Stimulated activated CD8-positive, alpha-beta memory T cell treated with anti-CD3 and anti-CD28 coated beads, Interleukin-4, amount 100 ng/mL, for 24 hours (primary cell): ENCODE measurements around the gene IFI35.
"Not testable (repeated sequence)": the region's sequence is repeated elsewhere in the genome, so short reads cannot be mapped to it uniquely, and the experiment has no call there.

Experiments used
- DNase-seq: peaks from one replicate; pipeline ENCODE4 v3.0.0-alpha.2; 2020; ENCODE audit warnings: low read depth

The IFI35 gene

GRCh38 chr17:43006639-43007551 is at the start of gene IFI35:
Gene IFI35 (plus strand): TSS chr17:43006784. CDS start chr17:43006948, 164 bp downstream.
- peak; percentile 80 for DNase-seq

- DNase-seq: peak; percentile 80
Measured at GRCh38 chr17:42964161-42964932, 42.2 kb upstream of the IFI35 start, which contains the start of gene AARSD1. Gene AARSD1 (minus strand): TSS chr17:42964454. CDS start chr17:42964440, 14 bp downstream.

DNA sequence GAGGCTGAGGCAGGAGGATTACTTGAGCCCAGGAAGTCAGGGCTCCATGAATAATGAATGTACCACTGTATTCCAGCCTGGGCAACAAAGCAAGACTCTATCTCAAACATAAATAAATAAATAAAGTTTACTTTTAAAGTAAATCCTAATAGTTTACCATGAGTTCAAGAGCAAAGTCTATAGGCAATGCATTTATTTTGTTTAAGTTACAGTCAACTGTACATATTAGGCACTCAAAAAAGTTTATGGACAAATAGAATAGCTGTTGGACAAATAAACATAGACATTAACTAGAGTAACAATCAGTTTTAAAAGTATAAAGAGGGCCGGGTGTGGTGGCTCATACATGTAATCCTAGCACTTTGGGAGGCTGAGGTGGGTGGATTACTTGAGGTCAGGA is 38.7 kb upstream of the IFI35 start:
- DNase-seq: no peak

- DNase-seq: no peak
Measured at GRCh38 chr17:42969001-42969581, 37.5 kb upstream of the IFI35 start.

- no peak for DNase-seq
Measured at GRCh38 chr17:42971589-42971988, 35.0 kb upstream of the IFI35 start.

DNA sequence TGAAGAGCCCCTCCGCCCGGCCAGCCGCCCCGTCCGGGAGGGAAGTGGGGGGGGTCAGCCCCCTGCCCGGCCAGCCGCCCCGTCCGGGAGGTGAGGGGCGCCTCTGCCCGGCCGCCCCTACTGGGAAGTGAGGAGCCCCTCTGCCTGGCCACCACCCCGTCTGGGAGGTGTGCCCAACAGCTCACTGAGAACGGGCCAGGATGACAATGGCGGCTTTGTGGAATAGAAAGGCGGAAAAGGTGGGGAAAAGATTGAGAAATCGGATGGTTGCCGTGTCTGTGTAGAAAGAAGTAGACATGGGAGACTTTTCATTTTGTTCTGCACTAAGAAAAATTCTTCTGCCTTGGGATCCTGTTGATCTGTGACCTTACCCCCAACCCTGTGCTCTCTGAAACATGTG is 33.3 kb upstream of the IFI35 start:
- not testable (repeated sequence) for DNase-seq

GRCh38 chr17:42975265-42975664 is 31.3 kb upstream of the IFI35 start:
- DNase-seq: no peak

DNA sequence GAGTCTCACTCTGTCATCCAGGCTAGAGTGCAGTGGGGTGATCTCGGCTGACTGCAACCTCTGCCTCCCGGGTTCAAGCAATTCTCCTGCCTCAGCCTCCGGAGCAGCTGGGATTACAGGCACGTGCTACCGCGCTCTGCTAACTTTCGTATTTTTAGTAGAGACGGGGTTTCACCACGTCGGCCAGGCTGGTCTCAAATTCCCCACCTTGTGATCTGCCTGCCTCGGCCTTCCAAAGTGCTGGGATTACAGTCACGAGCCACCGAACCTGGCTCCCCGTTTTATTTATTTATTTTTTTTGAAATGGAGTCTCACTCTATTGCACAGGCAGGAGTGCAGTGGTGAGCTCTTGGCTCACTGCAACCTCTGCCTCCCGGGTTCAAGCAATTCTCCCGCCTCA is 30.9 kb upstream of the IFI35 start:
- DNase-seq: not testable (repeated sequence)

GRCh38 chr17:42979511-42980273 is 26.9 kb upstream of the IFI35 start, which contains the start of gene PTGES3L:
Gene PTGES3L (minus strand): TSS chr17:42980080. CDS start chr17:42980053, 27 bp downstream.
- no peak for DNase-seq

GRCh38 chr17:42980274-42980765 is 26.3 kb upstream of the IFI35 start, which contains the start of gene RUNDC1:
Gene RUNDC1 (plus strand): TSS chr17:42980565. CDS start chr17:42980577, 12 bp downstream.
- peak; percentile 90 for DNase-seq

DNA sequence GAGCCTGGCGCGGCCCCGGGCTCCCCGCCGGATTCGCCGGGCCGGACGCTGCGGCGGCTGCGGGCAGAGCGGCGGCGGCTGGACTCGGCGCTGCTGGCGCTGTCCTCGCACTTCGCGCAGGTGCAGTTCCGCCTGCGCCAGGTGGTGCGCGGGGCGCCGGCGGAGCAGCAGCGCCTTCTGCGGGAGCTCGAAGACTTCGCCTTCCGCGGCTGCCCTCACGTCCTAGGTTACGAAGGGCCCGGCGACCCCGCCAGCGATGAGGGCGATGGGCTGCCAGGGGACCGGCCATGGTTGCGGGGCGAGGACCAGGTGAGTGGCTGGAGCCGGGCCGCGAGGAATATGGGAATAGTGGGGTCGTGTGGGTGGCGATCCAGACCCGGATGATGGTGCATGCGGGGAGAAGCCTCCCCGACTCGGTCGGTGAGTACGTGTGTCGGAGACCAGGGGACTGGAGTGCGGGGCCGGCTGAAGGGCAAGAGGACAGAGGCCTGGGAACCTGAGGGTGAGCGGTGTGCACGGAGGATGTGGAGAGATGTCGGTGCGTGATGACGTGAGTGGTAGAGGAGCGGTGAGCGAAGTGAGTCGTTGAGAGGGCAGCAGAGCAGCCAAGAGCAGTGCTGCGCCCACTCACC is 25.7 kb upstream of the IFI35 start:
- DNase-seq: peak; percentile 56

GRCh38 chr17:42982266-42982665 is 24.3 kb upstream of the IFI35 start:
- DNase-seq: no peak

GRCh38 chr17:42985225-42985624 is 21.4 kb upstream of the IFI35 start:
- no peak for DNase-seq

DNA sequence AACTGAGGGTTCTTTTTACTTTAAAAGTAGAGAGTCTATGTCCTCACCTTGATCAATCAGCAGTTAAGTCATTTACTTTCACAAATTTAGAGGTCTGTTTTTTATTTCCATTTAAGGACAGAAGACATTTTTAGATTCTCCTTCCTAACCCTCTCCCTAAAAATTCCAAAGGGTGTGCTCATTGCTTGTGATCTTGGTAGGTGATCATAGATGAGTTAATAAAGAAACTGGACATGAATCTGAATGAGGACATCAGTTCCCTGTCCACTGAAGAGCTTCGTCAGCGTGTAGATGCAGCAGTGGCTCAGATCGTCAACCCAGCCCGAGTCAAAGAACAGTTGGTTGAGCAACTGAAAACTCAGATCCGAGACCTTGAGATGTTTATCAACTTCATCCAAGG is 17.4 kb upstream of the IFI35 start:
- no peak for DNase-seq

DNA sequence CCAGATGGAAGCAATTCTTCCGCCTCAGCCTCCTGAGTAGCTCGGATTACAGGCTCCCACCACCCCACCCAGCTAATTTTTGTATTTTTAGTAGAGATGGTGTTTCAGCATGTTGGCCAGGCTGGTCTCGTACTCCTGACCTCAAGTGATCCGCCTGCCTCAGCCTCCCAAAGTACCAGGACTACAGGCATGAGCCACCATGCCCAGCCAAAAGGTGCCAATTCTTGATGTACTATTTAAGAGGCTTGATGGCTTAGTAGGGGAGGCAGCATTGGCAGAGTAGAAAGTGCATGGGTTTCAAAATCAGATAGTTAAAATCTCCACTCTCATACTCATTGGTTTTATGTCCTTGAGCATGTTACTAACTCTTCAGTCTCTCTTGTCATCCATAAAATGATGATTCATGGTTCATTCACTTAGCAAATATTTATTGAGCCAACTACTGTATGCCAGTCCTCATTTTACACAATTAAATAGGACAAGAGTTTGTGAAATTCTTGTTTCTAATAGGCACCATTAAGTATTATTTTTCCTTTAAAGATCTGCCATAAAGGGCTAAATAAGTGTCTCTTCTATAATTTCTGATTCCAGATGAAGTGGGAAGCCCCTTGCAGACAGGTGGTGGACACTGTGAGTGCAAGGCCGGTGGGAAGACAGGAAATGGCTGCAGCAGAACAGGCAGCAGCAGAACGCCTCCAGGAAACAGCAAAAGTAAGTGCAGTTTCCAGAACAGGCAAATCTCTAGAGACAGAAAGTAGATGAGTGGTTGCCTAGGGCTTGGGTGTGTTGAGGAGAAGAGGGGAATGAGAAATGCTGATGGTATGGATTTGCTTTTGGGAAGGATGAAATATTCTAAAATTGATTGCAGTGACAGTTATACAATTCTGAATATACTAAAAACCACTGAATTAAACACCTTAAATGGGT is 16.6 kb upstream of the IFI35 start:
- no peak for DNase-seq

DNA sequence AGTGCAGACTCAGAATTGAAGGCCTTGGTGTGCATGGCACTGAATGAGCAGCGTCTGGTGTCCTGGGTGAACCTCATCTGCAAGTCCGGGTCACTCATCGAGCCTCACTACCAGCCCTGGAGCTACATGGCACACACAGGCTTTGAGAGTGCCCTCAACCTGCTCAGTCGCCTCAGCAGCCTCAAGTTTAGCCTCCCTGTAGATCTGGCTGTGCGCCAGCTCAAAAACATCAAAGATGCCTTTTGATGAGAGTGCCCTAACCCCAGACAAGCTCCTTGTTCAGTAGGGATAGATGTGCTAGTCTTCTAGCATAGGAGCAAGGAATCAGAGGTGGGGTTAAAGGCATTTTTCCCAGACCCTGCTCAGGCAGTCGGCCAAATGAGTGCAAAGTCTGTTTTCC is 15.1 kb upstream of the IFI35 start:
- DNase-seq: no peak

- DNase-seq: no peak
Measured at GRCh38 chr17:42992872-42993271, 13.7 kb upstream of the IFI35 start.

DNA sequence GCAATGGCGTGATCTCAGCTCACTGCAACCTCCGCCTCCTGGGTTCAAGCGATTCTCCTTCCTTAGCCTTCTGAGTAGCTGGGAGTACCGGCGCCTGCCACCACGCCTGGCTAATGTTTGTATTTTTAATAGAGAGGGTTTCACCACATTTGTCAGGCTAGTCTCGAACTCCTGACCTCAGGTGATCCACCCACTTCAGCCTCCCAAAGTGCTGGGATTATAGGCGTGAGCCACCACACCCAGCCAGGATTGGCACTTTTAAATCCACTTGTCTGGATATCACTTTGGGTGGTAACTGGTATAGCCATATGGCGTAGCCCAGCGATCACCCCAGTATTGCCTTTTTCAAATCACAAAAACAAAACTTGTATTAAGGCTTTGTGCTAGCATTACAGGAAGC is 12.7 kb upstream of the IFI35 start:
- DNase-seq: not testable (repeated sequence)

GRCh38 chr17:42997390-42997983 is 9.1 kb upstream of the IFI35 start:
- no peak for DNase-seq
